Endodermal cell (in vitro differentiated cells): ENCODE results near the gene CAMKK2. TPM values are rescaled to one million over a fixed set of nuclear protein-coding genes. Genes with fewer than 3 reads are reported as not detected.

Experiments used
- DNase-seq: peaks from one replicate; pipeline ENCODE4 v3.0.0-alpha.2; 2017
- H3K27ac ChIP-seq: 2 replicates; pipeline ENCODE4 v1.5.1; 2013; ENCODE audit warnings: mild to moderate bottlenecking, low read depth, low read length, moderate library complexity
- H3K27me3 ChIP-seq: 2 replicates; pipeline ENCODE4 v1.6.1; 2013; ENCODE audit warnings: mild to moderate bottlenecking, low read length, moderate library complexity; ENCODE audit not compliant: insufficient read depth, control insufficient read depth, poor library complexity, severe bottlenecking
- H3K36me3 ChIP-seq: 2 replicates; pipeline ENCODE4 v1.7.0; 2013; ENCODE audit warnings: mild to moderate bottlenecking, low read length, moderate library complexity; ENCODE audit not compliant: control insufficient read depth, insufficient read depth
- H3K4me1 ChIP-seq: one replicate; pipeline ENCODE4 v1.7.0; 2013; ENCODE audit warnings: low read length; ENCODE audit not compliant: control insufficient read depth, insufficient read depth
- H3K4me3 ChIP-seq: 2 replicates; pipeline ENCODE4 v1.5.1; 2013; ENCODE audit warnings: mild to moderate bottlenecking, low read length, moderate library complexity
- H3K9ac ChIP-seq: 2 replicates; pipeline ENCODE4 v1.6.1; 2013; ENCODE audit warnings: mild to moderate bottlenecking, low read length, moderate library complexity; ENCODE audit not compliant: poor library complexity, severe bottlenecking; ENCODE audit errors: extremely low read depth
- H3K9me3 ChIP-seq: 2 replicates; pipeline ENCODE4 v1.6.1; 2013; ENCODE audit warnings: mild to moderate bottlenecking, low read length, moderate library complexity; ENCODE audit not compliant: control insufficient read depth
- H3K27ac Mint-ChIP-seq: 2 replicates; pipeline ENCODE4 v1.8.0; 2020; ENCODE audit warnings: mixed read lengths
- H3K27me3 Mint-ChIP-seq: 2 replicates; pipeline ENCODE4 v1.8.0; 2021; ENCODE audit warnings: mild to moderate bottlenecking, mixed read lengths; ENCODE audit not compliant: insufficient read depth
- H3K36me3 Mint-ChIP-seq: 2 replicates; pipeline ENCODE4 v1.8.0; 2020; ENCODE audit warnings: low read depth, mixed read lengths
- H3K4me1 Mint-ChIP-seq: 2 replicates; pipeline ENCODE4 v1.8.0; 2020; ENCODE audit warnings: mixed read lengths
- H3K4me3 Mint-ChIP-seq: 2 replicates; pipeline ENCODE4 v1.8.0; 2020; ENCODE audit warnings: mild to moderate bottlenecking, moderate library complexity, mixed read lengths
- H3K9me3 Mint-ChIP-seq: 2 replicates; pipeline ENCODE4 v1.8.0; 2020; ENCODE audit warnings: mild to moderate bottlenecking, mixed read lengths
- CTCF ChIP-seq: fragments of 200-600 bp; sonication (generic); conservative IDR thresholded peaks from 2 replicates; pipeline ENCODE4 v1.5.0; 2021; ENCODE audit warnings: antibody characterized with exemption, mild to moderate bottlenecking
- WGBS, 2 experiments: methylation state at CpG; one replicate each; pipeline versions ENCODE4 v1.1.5 to v1.1.7; 2013; ENCODE audit warnings: missing lambda C conversion rate in 2 of 2, mixed read lengths in 1 of 2; ENCODE audit not compliant: insufficient coverage in 1 of 2, insufficient read length in 1 of 2; 5-methylcytosine and 5-hydroxymethylcytosine counted together
- total RNA-seq, 2 donors: library from RNA; stranded (reverse); fragmentation: NEBNext Ultra II Directional in 1 of 2; extraction: Animal tissue kit (Norgen Biotek cat#: 25700) in 1 of 2; gene quantifications; 2 replicates in 1 of 2; 3 replicates in 1 of 2; pipeline ENCODE4 v1.2.1, GENCODE V29; 2021

CAMKK2 gene
- total RNA-seq, 2 donors from 2014 or later = 95.8 to 113 TPM

GRCh38 chr12:121279507-121279915, 17.0 kb downstream of the CAMKK2 start:
- peak; percentile 76 for DNase-seq
- Histone ChIP-seq H3K36me3 (peaks cover 21% of the 10 kb centered on the region), H3K9me3 (no peaks in the 10 kb centered on the region), H3K9ac (no peak overlapping the region), H3K27ac (peak overlapping the region; percentile 10), H3K4me3 (no peak overlapping the region), H3K4me1 (peaks cover 11% of the 10 kb centered on the region), H3K27me3 (no peaks in the 10 kb centered on the region)
- H3K4me3 Mint-ChIP-seq = no peak overlapping the region
- H3K27ac Mint-ChIP-seq = peak overlapping the region; percentile 90
- 92 to 95% methylated on average over 9 to 10 of the region's 10 CpGs for WGBS, 2 experiments
- no peak for TF ChIP-seq CTCF
- peaks cover 34% of the 10 kb centered on the region for H3K4me1 Mint-ChIP-seq
- no peaks in the 10 kb centered on the region for H3K9me3 Mint-ChIP-seq
- peaks cover 49% of the 10 kb centered on the region for H3K36me3 Mint-ChIP-seq
- no peaks in the 10 kb centered on the region for H3K27me3 Mint-ChIP-seq

- 87 to 94% methylated on average over 6 to 13 of the region's 13 CpGs for WGBS, 2 experiments
- H3K9me3 Mint-ChIP-seq = no peaks in the 10 kb centered on the region
- DNase-seq = no peak
- no peak overlapping the region for H3K4me3 Mint-ChIP-seq
- Histone ChIP-seq H3K27me3 (no peaks in the 10 kb centered on the region), H3K9ac (no peak overlapping the region), H3K4me1 (peaks cover 11% of the 10 kb centered on the region), H3K4me3 (no peak overlapping the region), H3K36me3 (peaks cover 21% of the 10 kb centered on the region), H3K27ac (peak overlapping the region; percentile 10), H3K9me3 (no peaks in the 10 kb centered on the region)
- H3K4me1 Mint-ChIP-seq = peaks cover 34% of the 10 kb centered on the region
- H3K27ac Mint-ChIP-seq = peak overlapping the region; percentile 90
- no peak for TF ChIP-seq CTCF
- H3K27me3 Mint-ChIP-seq = no peaks in the 10 kb centered on the region
- peaks cover 49% of the 10 kb centered on the region for H3K36me3 Mint-ChIP-seq
These were observed 17.5 kb downstream of the CAMKK2 start for GRCh38 chr12:121279071-121279375.

- Histone ChIP-seq H3K36me3 (peaks cover 21% of the 10 kb centered on the region), H3K4me1 (peaks cover 11% of the 10 kb centered on the region), H3K9ac (no peak overlapping the region), H3K9me3 (no peaks in the 10 kb centered on the region), H3K4me3 (no peak overlapping the region), H3K27ac (no peak overlapping the region), H3K27me3 (no peaks in the 10 kb centered on the region)
- Mint-ChIP-seq H3K27me3 (no peaks in the 10 kb centered on the region), H3K4me1 (peaks cover 34% of the 10 kb centered on the region), H3K9me3 (no peaks in the 10 kb centered on the region), H3K27ac (peak overlapping the region; percentile 90), H3K36me3 (peaks cover 52% of the 10 kb centered on the region), H3K4me3 (no peak overlapping the region)
- no peak for DNase-seq
- TF ChIP-seq CTCF = no peak
- WGBS, 2 experiments = 88 to 96% methylated on average over 15 of the region's 15 CpGs
These were observed 18.1 kb downstream of the CAMKK2 start for GRCh38 chr12:121278169-121279070.
